ENCODE data around the gene RP9.

DNA sequence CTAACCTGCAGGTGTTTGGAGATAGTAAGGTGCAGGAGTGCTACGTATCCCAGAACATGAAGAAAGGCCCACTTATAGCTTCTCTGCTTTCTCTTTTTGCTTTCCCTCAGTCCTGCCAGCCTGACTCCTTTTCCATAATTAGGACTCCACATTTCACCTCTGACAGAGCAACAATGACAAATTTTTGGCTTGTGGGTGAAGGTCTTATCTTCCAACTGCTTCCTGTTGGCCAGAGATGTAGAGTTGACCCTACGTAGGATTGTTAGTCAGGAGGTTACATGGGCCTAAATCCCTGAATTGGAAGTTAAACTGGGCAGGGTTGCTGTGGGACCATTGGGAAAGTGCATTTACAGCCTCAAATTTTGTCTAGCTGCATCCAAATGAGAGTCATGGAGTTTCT lies 21.3 kb downstream of the RP9 start:
- TF ChIP-seq, protein P1, sequence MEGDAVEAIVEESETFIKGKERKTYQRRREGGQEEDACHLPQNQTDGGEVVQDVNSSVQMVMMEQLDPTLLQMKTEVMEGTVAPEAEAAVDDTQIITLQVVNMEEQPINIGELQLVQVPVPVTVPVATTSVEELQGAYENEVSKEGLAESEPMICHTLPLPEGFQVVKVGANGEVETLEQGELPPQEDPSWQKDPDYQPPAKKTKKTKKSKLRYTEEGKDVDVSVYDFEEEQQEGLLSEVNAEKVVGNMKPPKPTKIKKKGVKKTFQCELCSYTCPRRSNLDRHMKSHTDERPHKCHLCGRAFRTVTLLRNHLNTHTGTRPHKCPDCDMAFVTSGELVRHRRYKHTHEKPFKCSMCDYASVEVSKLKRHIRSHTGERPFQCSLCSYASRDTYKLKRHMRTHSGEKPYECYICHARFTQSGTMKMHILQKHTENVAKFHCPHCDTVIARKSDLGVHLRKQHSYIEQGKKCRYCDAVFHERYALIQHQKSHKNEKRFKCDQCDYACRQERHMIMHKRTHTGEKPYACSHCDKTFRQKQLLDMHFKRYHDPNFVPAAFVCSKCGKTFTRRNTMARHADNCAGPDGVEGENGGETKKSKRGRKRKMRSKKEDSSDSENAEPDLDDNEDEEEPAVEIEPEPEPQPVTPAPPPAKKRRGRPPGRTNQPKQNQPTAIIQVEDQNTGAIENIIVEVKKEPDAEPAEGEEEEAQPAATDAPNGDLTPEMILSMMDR (IDR thresholded peaks at IDR 0.05), result no peak
- TF ChIP-seq EZH2 (IDR thresholded peaks at IDR 0.05) (no peak), EZH2phosphoT487 (IDR thresholded peaks at IDR 0.05) (no peak)
